GM18858 (cell line): ENCODE results near the gene SORCS2.

Experiments used
- ATAC-seq: cut with Tn5 transposase; IDR thresholded peaks from one replicate; pipeline ENCODE4 v1.9.1; 2021; ENCODE audit not compliant: unreplicated experiment

SORCS2 gene

GRCh38 chr4:7711307-7711963 is 519.1 kb downstream of the SORCS2 start:
- no peak for ATAC-seq

- ATAC-seq: no peak
Measured at GRCh38 chr4:7712021-7712671, 519.8 kb downstream of the SORCS2 start.

- ATAC-seq: no peak
Measured at GRCh38 chr4:7713757-7714156, 521.4 kb downstream of the SORCS2 start.

GRCh38 chr4:7714176-7714575 is 521.8 kb downstream of the SORCS2 start:
- no peak for ATAC-seq

GRCh38 chr4:7714738-7715137 is 522.4 kb downstream of the SORCS2 start:
- ATAC-seq: no peak

- ATAC-seq: no peak
Measured at GRCh38 chr4:7715271-7716009, 523.1 kb downstream of the SORCS2 start.

- no peak for ATAC-seq
Measured at GRCh38 chr4:7716010-7716721, 523.8 kb downstream of the SORCS2 start.

- ATAC-seq: no peak
Measured at GRCh38 chr4:7717161-7717560, 524.8 kb downstream of the SORCS2 start.

GRCh38 chr4:7717946-7718490 is 525.7 kb downstream of the SORCS2 start:
- ATAC-seq: no peak

GRCh38 chr4:7719354-7720174 is 527.2 kb downstream of the SORCS2 start:
- no peak for ATAC-seq

GRCh38 chr4:7721984-7722551 is 529.7 kb downstream of the SORCS2 start:
- no peak for ATAC-seq

- no peak for ATAC-seq
Measured at GRCh38 chr4:7722766-7723387, 530.5 kb downstream of the SORCS2 start.

GRCh38 chr4:7723625-7724024 is 531.3 kb downstream of the SORCS2 start:
- no peak for ATAC-seq

GRCh38 chr4:7725951-7726350 is 533.6 kb downstream of the SORCS2 start:
- ATAC-seq: no peak

GRCh38 chr4:7726665-7727413 is 534.5 kb downstream of the SORCS2 start:
- ATAC-seq: no peak

GRCh38 chr4:7727749-7728148 is 535.4 kb downstream of the SORCS2 start:
- no peak for ATAC-seq

- no peak for ATAC-seq
Measured at GRCh38 chr4:7731437-7731836, 539.1 kb downstream of the SORCS2 start.

GRCh38 chr4:7732263-7732662 is 539.9 kb downstream of the SORCS2 start:
- ATAC-seq: no peak

GRCh38 chr4:7733201-7733600 is 540.9 kb downstream of the SORCS2 start:
- no peak for ATAC-seq
